M059J (cell line): ENCODE measurements around the gene APOB. TPM values are rescaled to one million over a fixed set of nuclear protein-coding genes. Genes with fewer than 3 reads are reported as not detected.

ENCODE experiments used
- DNase-seq: peaks from one replicate; pipeline ENCODE4 v3.0.0-alpha.2; 2012; ENCODE audit warnings: low read depth
- total RNA-seq: library from RNA; depleted of rRNA; stranded (reverse); fragments of >200 nt; shearing (Covaris generic); gene quantifications from 2 replicates; pipeline ENCODE4 v1.2.3, GENCODE V29; 2014

Gene APOB
- total RNA-seq, 1 experiment from 2014 or later = not detected

DNA sequence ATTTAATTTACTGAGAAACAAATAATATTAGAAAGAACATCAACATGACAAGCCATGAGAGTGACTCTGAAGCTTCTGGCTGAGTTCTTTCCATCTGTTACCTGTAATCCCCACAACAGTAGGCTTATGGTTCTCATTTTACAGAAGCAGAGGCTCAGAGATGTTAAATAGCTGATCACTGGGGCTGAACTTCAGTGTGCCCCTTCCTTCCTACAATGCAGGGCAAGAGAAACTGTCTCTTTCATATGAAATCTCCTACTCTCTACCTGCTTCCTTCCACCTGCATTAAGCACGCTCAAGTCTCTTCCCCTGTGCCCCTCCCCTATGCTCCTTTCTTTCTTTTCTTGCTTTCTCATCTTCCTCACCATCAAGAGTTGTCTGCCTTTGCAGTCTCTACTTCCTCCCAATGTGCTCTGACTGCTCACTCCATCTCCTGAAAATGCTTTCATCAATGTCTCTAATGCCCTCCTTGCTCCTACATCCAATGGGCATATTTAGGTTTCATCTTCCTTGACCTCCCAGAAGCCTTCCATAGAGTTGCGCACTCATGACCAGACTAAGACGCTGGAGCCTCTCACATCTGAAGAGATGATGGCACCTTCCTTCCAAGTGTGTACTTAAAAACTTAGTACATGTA is 23.7 kb downstream of the APOB start:
- DNase-seq = no peak

DNA sequence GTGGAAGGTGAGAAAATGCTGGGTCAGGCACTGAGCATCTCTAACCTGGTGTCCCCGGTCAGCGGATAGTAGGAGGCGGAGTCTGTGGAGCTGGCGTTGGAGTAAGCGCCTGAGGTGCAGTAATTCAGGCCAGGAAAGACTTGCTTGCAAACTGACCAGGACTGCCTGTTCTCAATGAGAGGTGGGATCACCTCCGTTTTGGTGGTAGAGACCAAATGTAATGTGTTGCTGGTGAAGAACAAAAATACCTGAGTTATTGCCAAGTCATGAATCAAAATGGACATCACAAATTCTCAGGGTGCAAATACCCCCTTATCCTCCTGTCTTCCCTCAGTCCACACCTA is 24.2 kb downstream of the APOB start:
- DNase-seq = no peak

DNA sequence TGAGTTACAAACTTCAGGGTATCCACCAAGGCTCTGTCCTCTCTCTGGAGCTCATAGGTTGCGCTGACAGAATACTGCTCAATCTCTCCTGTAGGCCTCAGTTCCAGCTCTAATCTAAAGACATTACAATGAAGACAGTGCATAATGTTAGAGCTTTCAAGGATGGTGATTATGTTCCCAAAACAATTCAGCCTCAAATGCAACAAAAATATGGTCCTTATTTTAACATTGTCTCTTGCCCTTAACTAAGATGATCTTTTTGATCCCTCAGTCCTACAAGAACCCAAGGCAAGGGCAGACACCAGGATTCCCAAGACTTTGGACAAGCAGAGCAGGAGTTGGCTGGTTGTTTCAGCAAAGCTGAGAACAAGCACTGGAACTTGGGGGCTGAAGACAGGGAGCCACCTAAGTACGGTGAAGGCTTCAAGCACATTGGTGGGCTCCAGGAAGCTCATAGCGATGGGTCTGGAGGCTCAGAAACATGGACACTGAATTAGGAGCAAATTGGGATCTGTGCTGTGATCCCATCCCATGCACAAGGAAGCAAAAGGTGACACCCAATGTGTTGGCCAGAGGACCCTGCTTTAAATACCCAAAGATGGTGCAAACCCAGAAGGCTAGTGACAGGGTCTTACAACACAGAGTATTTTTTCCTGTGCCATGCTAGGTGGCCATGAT is 24.7 kb downstream of the APOB start:
- no peak for DNase-seq

DNA sequence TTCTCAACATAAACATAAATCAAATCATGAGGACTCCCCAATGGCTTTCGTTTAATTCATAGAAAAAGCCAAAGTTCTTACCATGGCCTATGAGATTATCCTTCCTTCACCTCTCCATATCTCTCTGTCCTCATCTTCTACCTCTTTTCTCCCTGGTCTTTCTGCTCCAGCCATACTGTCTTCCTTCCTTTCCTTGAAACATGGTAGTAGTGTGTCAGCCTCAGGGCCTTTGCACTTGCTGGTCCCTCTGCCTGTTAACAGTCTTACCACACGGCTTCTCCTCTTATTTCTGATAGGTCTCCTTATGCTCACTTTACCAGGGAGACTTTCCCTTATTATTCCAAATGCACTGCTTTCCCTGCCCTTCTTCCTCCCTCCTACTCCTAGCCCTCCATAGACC is 25.6 kb downstream of the APOB start:
- no peak for DNase-seq

DNA sequence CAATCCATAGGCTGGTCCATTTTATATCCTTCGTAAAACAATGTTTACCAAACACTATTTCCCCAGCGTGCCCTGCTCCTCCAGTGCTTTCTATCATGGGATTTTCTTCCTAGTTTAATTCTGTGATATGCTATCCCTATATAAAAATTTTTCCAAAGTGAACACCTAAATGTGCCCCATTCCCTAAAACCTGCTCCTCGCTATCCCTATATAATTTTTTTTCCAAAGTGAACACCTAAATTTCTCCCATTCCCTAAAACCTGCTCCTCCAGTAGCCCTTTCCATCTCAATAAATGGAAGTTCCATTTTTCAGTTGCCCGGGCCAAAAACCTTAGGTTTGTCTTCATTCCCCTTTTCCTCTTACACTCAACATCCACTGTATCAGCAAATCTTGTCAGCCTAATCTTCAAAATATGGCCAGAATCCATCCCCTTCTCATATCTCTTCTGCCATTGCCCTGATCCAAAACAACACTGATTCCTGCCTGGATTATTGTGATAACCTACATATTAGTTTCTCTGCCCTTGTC is 26.1 kb downstream of the APOB start:
- DNase-seq = no peak

DNA sequence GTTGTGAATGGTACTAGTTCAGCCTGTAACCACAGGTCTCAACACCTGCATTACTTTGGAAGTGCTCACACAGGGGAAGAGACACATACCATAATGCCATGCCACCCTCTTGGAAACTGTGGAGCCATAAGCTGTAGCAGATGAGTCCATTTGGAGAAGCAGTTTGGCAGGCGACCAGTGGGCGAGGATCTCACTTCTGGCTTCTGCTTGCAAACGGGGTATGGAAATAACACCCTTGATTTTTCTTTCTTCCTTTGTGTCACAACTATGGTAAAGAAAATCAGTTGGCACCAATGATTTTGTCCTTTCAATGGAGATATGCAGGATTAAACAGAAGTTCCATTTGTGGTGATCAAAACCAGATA is 28.6 kb downstream of the APOB start:
- no peak for DNase-seq

DNA sequence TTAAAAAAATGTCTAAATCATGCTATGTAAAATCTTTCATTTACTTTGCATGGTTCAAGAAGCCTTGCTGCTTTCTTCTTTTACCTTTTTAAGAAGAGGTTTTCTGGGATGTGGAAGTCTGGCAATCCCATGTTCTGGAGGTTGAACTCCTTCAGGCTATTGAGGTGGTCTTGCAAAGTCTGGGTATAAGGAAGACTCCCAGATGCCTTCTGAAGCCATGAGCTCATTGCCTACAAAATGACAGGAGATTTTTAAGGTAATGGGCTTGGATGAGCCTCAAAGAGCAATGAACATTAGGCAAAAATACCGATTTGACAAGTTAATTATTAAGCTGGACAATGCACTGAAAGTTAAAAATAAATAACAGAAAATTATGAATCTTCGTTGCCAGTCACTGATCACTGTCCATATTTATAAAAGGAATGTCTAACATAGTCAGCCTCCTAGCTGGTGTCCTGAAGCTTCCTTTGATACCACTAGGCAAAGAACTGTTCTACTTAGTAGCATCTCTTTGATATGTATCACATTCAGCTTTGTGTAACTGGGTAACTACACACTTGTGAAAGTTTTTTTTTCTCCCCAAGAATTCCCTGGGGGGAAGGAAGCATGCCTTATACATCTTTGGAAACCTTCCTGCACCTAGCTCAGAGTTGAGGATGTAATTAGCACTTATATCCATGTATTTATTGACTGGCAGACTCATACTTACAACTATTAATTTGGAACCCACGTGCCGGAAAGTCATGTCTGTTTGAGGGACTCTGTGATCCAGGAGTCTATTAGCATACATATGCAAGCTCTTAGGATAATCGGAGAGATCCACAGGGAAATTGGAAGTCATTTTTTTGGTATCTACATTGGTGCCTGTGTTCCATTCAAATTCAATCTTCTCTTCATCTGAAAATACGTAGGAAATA is 29.3 kb downstream of the APOB start:
- no peak for DNase-seq

DNA sequence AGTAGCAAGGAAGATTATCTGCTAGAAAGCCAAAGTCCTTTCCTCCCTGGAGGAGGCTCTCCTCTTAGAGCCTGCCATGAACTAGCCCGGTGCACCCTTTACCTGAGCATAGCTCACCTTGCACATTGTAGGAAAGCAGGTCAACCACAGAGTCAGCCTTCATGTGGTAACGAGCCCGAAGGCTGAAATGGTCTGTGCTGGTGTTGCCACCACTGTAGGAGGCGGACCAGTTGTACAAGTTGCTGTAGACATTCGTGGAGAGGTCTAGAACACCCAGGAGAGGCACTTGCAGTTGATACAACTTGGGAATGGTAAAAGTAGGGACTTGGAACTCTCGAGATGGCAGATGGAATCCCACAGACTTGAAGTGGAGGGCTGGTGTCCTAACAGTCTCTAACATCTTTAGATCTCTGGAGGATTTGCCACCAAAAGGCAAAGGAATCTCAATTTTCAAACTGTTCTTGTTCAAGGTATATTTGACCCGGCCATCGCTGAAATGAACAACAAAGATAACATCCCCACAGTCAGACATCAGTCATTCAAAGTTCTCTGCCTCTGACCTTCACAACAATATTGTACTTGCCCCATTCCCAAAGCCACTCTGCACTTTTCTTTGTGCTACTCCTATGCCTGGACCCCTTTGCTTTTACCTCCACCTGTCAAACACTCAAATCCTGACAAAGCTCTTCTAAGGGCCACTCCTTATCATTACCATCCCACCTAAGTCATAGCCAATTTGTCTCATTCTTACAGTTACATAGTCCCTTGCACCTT is 30.6 kb downstream of the APOB start:
- DNase-seq = no peak

DNA sequence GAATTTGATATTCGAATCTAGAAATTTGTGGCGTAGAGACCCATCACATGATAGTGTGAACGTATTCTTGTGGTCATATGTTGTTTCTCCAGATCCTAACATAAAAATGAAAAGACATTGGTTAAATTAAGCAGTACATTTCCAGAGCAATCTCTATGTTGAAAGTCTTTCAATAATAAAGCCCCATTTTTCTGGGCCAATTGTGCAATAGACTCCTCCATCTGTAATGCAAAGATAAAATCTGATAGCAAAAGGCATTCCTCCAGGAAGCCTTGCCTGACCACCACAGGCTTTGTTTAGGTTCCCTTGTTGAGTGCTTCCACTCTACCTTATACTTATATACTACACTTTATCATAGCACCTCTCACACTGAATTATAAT is 31.3 kb downstream of the APOB start:
- DNase-seq = no peak

DNA sequence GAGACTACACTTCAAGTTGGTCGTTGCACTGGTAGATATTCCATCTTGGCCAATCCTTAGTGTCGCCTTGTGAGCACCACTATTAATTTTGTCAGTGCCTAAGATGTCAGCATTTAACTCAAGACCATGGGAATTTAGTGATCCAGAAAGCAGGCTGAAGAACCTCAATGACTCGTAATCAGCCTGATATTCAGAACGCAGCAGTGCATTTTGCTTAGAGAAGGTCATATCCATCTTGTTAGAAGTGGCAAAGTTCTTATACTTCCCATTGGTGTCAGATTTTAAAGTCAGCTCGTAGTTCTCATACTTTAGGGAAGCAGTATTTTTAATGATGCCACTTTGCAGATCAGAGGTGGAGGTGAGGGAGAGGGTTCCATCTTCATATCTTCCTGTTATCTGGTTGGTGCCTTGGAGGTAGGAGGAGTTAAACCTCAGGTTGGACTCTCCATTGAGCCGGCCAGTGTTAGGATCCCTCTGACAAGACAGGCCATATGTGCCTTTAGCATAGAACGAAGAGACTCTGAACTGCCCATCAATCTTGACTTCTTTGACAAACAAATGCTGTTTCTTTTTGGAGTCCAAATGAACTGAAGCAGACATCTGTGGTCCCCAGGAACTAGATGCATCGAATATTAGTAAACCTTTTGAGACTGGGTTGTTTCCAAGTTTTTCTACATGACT is 31.9 kb downstream of the APOB start:
- DNase-seq = no peak

DNA sequence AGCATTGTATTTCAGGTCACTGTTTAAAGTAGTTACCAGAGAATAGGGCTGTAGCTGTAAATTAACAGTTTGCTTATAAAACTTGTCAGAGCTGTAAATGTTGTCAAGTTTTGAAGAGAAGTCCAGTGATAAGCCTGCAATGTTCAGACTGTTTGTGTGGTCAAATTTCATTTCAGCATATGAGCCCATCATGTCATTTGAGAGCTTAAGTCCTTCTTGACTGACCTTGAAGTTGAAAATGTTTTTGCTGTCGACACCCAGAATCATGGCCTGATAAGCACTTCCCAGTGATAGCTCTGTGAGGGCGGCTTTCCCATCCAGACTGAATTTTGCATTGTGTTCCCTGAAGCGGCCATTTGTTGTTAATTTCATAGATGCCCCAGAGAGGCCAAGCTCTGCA is 32.4 kb downstream of the APOB start:
- DNase-seq = no peak

DNA sequence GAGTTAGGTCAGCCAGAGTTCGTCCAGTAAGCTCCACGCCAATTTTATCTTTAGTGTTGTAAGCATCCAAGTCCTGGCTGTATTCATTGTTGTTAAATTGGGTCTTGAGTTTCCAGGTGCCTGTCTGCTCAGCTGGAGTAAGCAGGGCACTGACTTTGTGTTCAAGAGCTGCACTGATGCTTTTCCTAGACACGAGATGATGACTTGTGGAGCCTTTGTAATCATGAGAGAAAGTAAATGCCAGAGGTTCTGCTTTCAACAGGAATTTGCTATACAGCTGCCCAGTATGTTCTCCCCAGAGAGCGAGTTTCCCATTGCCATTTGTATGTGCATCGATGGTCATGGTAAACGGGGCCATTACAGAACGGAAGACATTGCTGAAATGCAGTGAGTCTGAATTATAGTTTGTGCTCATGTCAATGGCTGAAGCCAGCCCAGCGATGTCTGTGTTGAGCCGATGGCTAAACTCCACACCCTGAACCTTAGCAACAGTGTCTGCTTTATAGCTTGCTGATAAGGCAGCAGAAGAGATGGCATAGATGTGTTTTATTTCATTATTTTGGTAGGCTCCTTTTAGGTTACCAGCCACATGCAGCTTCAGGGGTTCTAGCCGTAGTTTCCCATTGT is 32.9 kb downstream of the APOB start:
- DNase-seq = no peak

DNA sequence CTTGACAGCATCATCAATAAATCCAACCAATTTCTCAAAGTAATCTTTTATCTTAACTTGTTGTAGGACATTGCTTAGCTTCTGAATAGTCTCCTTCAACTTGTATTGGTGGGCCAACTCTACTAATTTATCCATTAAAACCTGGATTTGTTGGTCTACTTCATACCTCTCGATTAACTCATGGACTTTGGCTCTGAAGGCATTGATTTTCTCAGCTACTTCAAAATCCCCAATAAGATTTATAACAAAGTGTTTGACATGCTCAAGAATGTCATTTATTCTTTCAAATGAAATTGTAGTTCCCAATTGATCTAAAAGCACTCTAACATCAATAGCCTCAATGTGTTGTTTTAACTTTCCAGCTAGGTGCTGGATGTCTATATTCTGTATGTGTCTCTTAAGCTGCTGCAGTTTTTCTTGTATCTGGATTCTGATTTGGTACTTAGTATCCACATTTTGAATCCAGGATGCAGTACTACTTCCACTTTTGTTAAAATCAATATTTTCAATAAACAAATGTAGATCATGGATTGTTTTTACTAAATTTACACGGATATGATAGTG is 34.1 kb downstream of the APOB start:
- DNase-seq = no peak

DNA sequence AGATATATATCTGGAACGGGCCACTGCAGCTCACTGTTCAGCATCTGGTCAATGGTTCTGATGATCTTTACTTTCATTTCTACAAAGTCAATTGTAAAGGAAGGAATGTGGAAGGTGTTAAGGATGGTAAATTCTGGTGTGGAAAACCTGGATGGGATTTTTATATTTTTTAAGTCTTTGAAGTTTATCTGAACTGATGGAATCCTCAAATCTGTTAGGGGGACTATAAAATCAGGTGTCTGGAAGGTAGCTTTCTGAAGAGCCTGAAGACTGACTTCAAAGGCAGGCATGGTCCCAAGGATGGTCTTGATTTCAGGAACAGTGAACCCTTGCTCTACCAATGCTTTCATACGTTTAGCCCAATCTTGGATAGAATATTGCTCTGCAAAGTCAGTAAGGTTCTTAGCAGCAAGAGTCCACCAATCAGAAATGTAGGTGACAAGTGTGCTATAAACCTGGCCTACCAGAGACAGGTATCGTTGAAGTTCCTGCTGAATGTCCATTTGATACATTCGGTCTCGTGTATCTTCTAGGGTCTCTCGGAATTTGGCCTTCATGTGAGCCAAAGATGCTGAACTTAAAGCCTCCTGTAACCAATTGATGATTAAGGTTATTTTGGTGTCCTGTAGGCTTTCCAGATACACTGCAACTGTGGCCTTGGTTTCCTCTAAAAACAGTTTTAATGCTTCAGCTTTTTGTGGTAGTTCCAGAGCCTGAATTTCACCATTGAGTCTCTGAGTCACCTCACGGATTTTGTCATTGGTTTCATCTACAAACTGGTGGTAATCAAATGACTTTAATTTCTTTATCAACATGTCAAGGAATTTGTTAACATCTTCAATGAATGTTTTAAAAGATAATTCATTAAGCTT is 34.8 kb downstream of the APOB start:
- no peak for DNase-seq

DNA sequence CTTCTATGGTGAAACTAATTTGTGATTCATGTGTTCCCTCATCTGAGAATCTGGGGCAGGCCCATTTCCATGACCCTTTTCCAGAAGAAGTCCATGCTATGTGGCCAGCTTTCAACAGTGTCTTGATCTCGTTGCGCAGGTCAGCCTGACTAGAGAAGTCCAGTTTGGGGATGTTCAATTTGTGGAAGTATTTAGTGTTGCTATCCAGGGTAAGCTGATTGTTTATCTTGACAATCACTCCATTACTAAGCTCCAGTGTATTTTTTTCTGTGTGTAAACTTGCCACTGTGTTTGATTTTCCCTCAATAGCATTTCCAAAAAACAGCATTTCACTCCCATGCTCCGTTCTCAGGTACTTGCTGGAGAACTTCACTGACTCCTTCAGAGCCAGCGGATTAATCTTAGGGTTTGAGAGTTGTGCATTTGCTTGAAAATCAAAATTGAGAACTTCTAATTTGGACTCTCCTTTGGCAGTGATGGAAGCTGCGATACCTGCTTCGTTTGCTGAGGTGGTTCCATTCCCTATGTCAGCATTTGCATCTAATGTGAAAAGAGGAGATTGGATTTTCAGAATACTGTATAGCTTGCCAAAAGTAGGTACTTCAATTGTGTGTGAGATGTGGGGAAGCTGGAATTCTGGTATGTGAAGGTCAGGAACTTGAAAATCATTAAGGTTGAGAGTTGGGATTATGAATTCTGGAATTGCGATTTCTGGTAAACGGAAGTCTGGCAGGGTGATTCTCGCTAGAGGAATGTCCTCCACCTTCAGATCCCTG is 35.7 kb downstream of the APOB start:
- no peak for DNase-seq

DNA sequence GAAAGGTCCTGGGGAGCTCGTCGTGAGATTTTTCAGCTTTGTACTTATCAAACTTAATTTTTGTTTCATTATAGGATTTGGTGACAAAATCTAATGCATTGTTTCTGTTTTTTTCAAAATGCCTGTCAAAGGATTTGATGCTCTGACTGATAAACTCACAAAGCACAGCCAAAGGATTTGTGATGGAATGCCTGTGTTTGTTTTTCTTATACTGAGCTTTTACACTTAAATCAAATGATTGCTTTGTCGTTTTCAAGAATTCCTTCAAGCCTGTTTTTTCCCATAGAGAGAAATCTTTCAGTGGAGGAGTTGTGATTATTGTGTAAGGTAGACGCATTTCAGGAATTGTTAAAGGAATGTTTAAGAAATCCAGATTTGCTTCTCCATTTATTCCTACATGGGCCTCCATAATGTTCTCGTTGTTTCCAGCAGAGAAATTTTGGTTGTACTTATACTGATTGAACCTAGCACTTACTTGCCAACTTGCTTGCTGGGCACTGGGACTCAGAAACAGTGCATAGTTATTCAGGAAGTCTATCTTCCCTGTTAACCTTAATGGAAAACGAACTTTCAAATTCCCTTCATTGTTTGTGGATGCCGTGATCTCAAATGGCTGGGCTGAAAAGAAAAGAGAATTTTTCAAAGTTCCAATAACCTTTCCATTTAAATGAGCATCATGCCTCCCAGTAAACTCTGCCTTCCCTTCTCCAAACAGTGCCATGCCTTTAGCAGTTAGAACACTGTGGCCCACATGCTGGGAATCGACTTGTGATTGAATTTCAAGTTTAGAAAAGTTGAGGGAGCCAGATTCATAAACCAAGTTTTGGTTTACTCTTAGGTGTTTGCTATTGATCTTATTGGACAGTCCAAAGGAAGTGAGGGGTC is 36.5 kb downstream of the APOB start:
- DNase-seq = no peak

DNA sequence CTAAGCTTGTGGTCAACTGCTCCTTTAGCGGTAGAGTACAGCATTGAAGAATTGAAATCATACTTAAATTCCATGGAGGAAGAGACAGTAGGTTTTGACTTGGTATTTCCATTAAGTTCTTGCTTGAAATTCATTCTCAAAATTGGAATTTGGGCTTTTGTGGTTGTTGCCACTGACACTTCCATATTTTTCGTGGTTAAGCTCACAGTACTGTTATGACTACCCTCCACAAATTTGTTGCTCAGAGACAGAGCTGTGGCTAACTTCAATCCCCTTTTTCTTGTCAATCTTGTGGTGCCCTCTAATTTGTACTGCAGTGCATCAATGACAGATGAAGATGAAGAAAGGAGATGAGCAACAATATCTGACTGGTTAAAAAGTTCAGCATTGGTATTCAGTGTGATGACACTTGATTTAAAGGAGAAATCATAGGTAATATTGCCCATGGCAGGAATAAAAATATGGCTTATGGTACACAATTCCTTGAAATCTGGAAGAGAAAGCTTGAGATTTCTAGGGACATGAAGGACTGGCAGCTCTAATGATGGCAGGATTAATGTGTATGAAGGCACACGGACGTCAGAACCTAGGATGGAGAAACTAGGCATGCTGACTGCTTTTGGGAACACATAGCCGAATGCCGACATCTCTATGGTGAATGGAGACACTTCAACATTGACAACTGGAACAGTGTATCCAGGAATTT is 37.3 kb downstream of the APOB start:
- no peak for DNase-seq
